Esophagus muscularis mucosa (tissue), 4 donors: ENCODE results near the gene MPIG6B. TPM values are rescaled to one million over a fixed set of nuclear protein-coding genes. Genes with fewer than 3 reads are reported as not detected.
A peak's percentile ranks its signal among the peaks of the same experiment; 100 is the strongest.

Experiments
- DNase-seq: peaks from one replicate; pipeline ENCODE4 v3.0.0-alpha.2; 2017; ENCODE audit errors: extremely low spot score
- H3K27ac ChIP-seq, 4 donors: fragments of 200-600 bp; sonication (generic); replicated peaks in 1 of 4; 1 replicate in 3 of 4; 2 replicates in 1 of 4; pipeline ENCODE4 v1.5.1; 2016 to 2019; ENCODE audit warnings: mild to moderate bottlenecking in 1 of 4
- H3K27me3 ChIP-seq, 4 donors: fragments of 200-600 bp; sonication (generic); one replicate each; pipeline versions ENCODE4 v1.5.1 to v1.6.0; 2016 to 2019
- H3K36me3 ChIP-seq, 4 donors: fragments of 200-600 bp; sonication (generic); one replicate each; pipeline ENCODE4 v1.5.1; 2016 to 2019
- H3K4me1 ChIP-seq, 4 donors: fragments of 200-600 bp; sonication (generic); one replicate each; pipeline ENCODE4 v1.5.1; 2016 to 2019
- H3K4me3 ChIP-seq, 4 donors: fragments of 200-600 bp; sonication (generic); 1 replicate in 2 of 4; 2 replicates in 2 of 4; pipeline ENCODE4 v1.5.1; 2016 to 2019; ENCODE audit warnings: mild to moderate bottlenecking in 4 of 4, moderate library complexity in 1 of 4
- H3K9me3 ChIP-seq, 4 donors: fragments of 200-600 bp; sonication (generic); 1 replicate in 3 of 4; 2 replicates in 1 of 4; pipeline ENCODE4 v1.5.1; 2016 to 2019
- CTCF ChIP-seq, 3 experiments: fragments of 200-600 bp in 2 of 3; fragments of 450-650 bp in 1 of 3; sonication (generic) in 2 of 3; IDR thresholded peaks; one replicate each; pipeline ENCODE4 v1.5.1; 2017 to 2019; ENCODE audit warnings: antibody characterized with exemption in 3 of 3, mild to moderate bottlenecking in 2 of 3, moderate library complexity in 1 of 3
- EP300 ChIP-seq: sonication (generic); formaldehyde crosslinking; IDR thresholded peaks from one replicate; pipeline ENCODE4 v1.6.1; 2017; ENCODE audit warnings: antibody characterized with exemption
- POLR2A ChIP-seq: fragments of 450-650 bp; IDR thresholded peaks from one replicate; pipeline ENCODE4 v1.6.1; 2017; ENCODE audit warnings: antibody characterized with exemption, moderate library complexity, mild to moderate bottlenecking, low read depth
- POLR2AphosphoS5 ChIP-seq, 2 donors: sonication (generic); formaldehyde crosslinking; IDR thresholded peaks; one replicate each; pipeline ENCODE4 v1.6.1; 2017; ENCODE audit warnings: antibody characterized with exemption in 2 of 2
- WGBS: methylation state at CpG from one replicate; pipeline ENCODE4 v1.1.5; 2018; 5-methylcytosine and 5-hydroxymethylcytosine counted together
- intact Hi-C: fragments of 100-400 bp; cut with DNase I; formaldehyde crosslinking; loops from one replicate; pipeline ENCODE4 v1.15.1; 2023
- total RNA-seq, 4 donors: library from RNA; depleted of rRNA; stranded (reverse); fragments of >200 nt; gene quantifications; one replicate each; pipeline versions ENCODE4 v1.1.0 to v1.2.1, GENCODE V29; 2016

MPIG6B gene
- total RNA-seq, 4 donors from 2014 or later = not detected

- peaks cover 0 to 14% (median 1%) of the 10 kb centered on the region in 4 donors for H3K36me3 ChIP-seq
- intact Hi-C loops = loop anchor here (2.0 to 10.0 kb wide), 3 partner anchors 88 to 184 kb away; partner anchors contain the start of gene NEU1
- peak within 1 kb of the TSS; percentile 52 to 65 (median 58) for H3K4me3 ChIP-seq
- WGBS = 11% methylated on average over 17 of the region's 17 CpGs
- peak; percentile 50 to 67 for TF ChIP-seq POLR2AphosphoS5 (IDR thresholded peaks at IDR 0.05)
- TF ChIP-seq CTCF (IDR thresholded peaks at IDR 0.05) = peak; percentile 70 to 91 (median 77)
- TF ChIP-seq POLR2A = no peak
- DNase-seq = peak; percentile 96
- H3K4me1 ChIP-seq = peaks cover 12 to 33% (median 30%) of the 10 kb centered on the region in 4 donors
- H3K9me3 ChIP-seq = no peaks in the 10 kb centered on the region
- H3K27me3 ChIP-seq = no peaks in the 10 kb centered on the region
- peak within 1 kb of the TSS; percentile 68 to 84 (median 80) for H3K27ac ChIP-seq
Observed at GRCh38 chr6:31680226-31681134, 42.7 kb upstream of the MPIG6B start, which contains the start of gene LY6G5C. Gene LY6G5C, minus strand, starts transcription at chr6:31681067. Its CDS starts 694 bp downstream, at chr6:31680373.

GRCh38 chr6:31681135-31681671 is 42.0 kb upstream of the MPIG6B start:
- Histone ChIP-seq H3K36me3 (peaks cover 3 to 18% (median 8%) of the 10 kb centered on the region in 4 donors), H3K4me1 (peaks cover 12 to 33% (median 30%) of the 10 kb centered on the region in 4 donors), H3K4me3 (peak overlapping the region; percentile 52 to 65 (median 58)), H3K9me3 (no peaks in the 10 kb centered on the region), H3K27ac (peak overlapping the region; percentile 68 to 84 (median 80)), H3K27me3 (no peaks in the 10 kb centered on the region)
- WGBS = 6% methylated on average over 21 of the region's 40 CpGs
- intact Hi-C loops = loop anchor here (2.0 to 10.0 kb wide), 3 partner anchors 88 to 184 kb away; partner anchors contain the start of gene NEU1
- TF ChIP-seq POLR2AphosphoS5 (IDR thresholded peaks at IDR 0.05) (peak in 1 of 2 donors; percentile 26), CTCF (IDR thresholded peaks at IDR 0.05) (peak in 2 of 3 experiments; percentile 27 to 31), POLR2A (no peak)
- DNase-seq = no peak

GRCh38 chr6:31683591-31683990 is 39.6 kb upstream of the MPIG6B start:
- WGBS = 84% methylated on average over 13 of the region's 13 CpGs
- no peaks in the 10 kb centered on the region for H3K27me3 ChIP-seq
- H3K4me1 ChIP-seq = peaks cover 12 to 33% (median 30%) of the 10 kb centered on the region in 4 donors
- DNase-seq = no peak
- H3K36me3 ChIP-seq = peaks cover 24 to 42% (median 32%) of the 10 kb centered on the region in 4 donors
- H3K9me3 ChIP-seq = no peaks in the 10 kb centered on the region
- TF ChIP-seq POLR2AphosphoS5 (IDR thresholded peaks at IDR 0.05) (no peak), POLR2A (no peak), EP300 (no peak), CTCF (IDR thresholded peaks at IDR 0.05) (no peak)
- H3K4me3 ChIP-seq = peak overlapping the region in 3 of 4 donors; percentile 24 to 44 (median 30)
- intact Hi-C loops = loop anchor here (5.0 to 10.0 kb wide), 2 partner anchors 149 to 181 kb away; partner anchors contain the start of gene NEU1
- peak overlapping the region in 3 of 4 donors; percentile 6 to 27 (median 14) for H3K27ac ChIP-seq

GRCh38 chr6:31686483-31686882 is 36.7 kb upstream of the MPIG6B start:
- H3K27me3 ChIP-seq = no peaks in the 10 kb centered on the region
- peaks cover 36 to 71% (median 61%) of the 10 kb centered on the region in 4 donors for H3K36me3 ChIP-seq
- DNase-seq = no peak
- H3K27ac ChIP-seq = no peak overlapping the region
- no peak overlapping the region for H3K4me3 ChIP-seq
- peaks cover 0 to 16% (median 15%) of the 10 kb centered on the region in 4 donors for H3K4me1 ChIP-seq
- TF ChIP-seq POLR2AphosphoS5 (IDR thresholded peaks at IDR 0.05) (no peak), CTCF (IDR thresholded peaks at IDR 0.05) (no peak), EP300 (no peak), POLR2A (no peak)
- intact Hi-C loops = loop anchor here (10.0 kb wide), 1 partner anchor 178 kb away; the partner anchor contains the start of gene NEU1
- no peaks in the 10 kb centered on the region for H3K9me3 ChIP-seq
- 77% methylated on average over 5 of the region's 5 CpGs for WGBS
